Osteoblast (primary cell): ENCODE data around the gene ZKSCAN2. TPM values are rescaled to one million over a fixed set of nuclear protein-coding genes. Genes with fewer than 3 reads are reported as not detected.

Experiments used
- DNase-seq: peaks from one replicate; pipeline ENCODE4 v3.0.0; 2011; ENCODE audit warnings: low spot score, mixed read lengths; ENCODE audit not compliant: insufficient read length; ENCODE audit errors: missing footprints
- H2AFZ ChIP-seq: 2 replicates; pipeline ENCODE4 v1.6.0; 2011; ENCODE audit warnings: mild to moderate bottlenecking, low read length
- H3K27ac ChIP-seq: 2 replicates; pipeline ENCODE4 v1.5.1; 2011; ENCODE audit warnings: mild to moderate bottlenecking, low read depth, low read length, moderate library complexity
- H3K27me3 ChIP-seq: 2 replicates; pipeline ENCODE4 v1.6.0; 2012; ENCODE audit warnings: mild to moderate bottlenecking, control low read depth, inconsistent platforms, low read length, moderate library complexity; ENCODE audit not compliant: insufficient read depth
- H3K36me3 ChIP-seq: 2 replicates; pipeline ENCODE4 v1.5.1; 2011; ENCODE audit warnings: mild to moderate bottlenecking, low read length, control low read depth, moderate library complexity; ENCODE audit not compliant: insufficient read depth
- H3K4me1 ChIP-seq: 2 replicates; pipeline ENCODE4 v1.5.1; 2011; ENCODE audit warnings: mild to moderate bottlenecking, low read length, control low read depth, moderate library complexity; ENCODE audit not compliant: insufficient read depth
- H3K4me2 ChIP-seq: 2 replicates; pipeline ENCODE4 v1.6.0; 2011; ENCODE audit warnings: mild to moderate bottlenecking, low read length; ENCODE audit not compliant: insufficient read depth
- H3K4me3 ChIP-seq: fragments of 200-600 bp; sonication (generic); 3 replicates; pipeline ENCODE4 v1.5.1; 2012; ENCODE audit warnings: mild to moderate bottlenecking, low read length, inconsistent platforms; ENCODE audit not compliant: insufficient read depth
- H3K79me2 ChIP-seq: 2 replicates; pipeline ENCODE4 v1.6.0; 2012; ENCODE audit warnings: mild to moderate bottlenecking, low read length, control low read depth, inconsistent platforms; ENCODE audit not compliant: insufficient read depth
- H3K9me3 ChIP-seq: 2 replicates; pipeline ENCODE4 v1.5.1; 2011; ENCODE audit warnings: low read depth, low read length, control low read depth
- H4K20me1 ChIP-seq: 2 replicates; pipeline ENCODE4 v1.6.0; 2012; ENCODE audit warnings: mild to moderate bottlenecking, low read length, control low read depth; ENCODE audit not compliant: insufficient read depth
- total RNA-seq: library from RNA; depleted of rRNA; stranded (reverse); fragments of >200 nt; gene quantifications from 2 replicates; pipeline ENCODE4 v1.2.3, GENCODE V29; 2012
- TF ChIP-seq, protein P1 (sequence below): IDR thresholded peaks from 2 replicates; pipeline ENCODE4 v1.5.1; 2011; ENCODE audit warnings: mild to moderate bottlenecking, low read depth, low read length, moderate library complexity; ENCODE audit errors: extremely low read depth

Gene ZKSCAN2
- total RNA-seq, 1 donor = 8.0 TPM

GRCh38 chr16:25194273-25194878 lies 63.3 kb downstream of the ZKSCAN2 start:
- Histone ChIP-seq H3K36me3 (no peaks in the 10 kb centered on the region), H3K27ac (no peak overlapping the region), H3K4me1 (peaks cover 3% of the 10 kb centered on the region), H4K20me1 (no peaks in the 10 kb centered on the region), H3K9me3 (no peaks in the 10 kb centered on the region), H3K79me2 (no peaks in the 10 kb centered on the region), H3K4me3 (no peak overlapping the region), H3K4me2 (no peak overlapping the region), H3K27me3 (no peaks in the 10 kb centered on the region), H2AFZ (no peak overlapping the region)
- TF ChIP-seq, protein P1, sequence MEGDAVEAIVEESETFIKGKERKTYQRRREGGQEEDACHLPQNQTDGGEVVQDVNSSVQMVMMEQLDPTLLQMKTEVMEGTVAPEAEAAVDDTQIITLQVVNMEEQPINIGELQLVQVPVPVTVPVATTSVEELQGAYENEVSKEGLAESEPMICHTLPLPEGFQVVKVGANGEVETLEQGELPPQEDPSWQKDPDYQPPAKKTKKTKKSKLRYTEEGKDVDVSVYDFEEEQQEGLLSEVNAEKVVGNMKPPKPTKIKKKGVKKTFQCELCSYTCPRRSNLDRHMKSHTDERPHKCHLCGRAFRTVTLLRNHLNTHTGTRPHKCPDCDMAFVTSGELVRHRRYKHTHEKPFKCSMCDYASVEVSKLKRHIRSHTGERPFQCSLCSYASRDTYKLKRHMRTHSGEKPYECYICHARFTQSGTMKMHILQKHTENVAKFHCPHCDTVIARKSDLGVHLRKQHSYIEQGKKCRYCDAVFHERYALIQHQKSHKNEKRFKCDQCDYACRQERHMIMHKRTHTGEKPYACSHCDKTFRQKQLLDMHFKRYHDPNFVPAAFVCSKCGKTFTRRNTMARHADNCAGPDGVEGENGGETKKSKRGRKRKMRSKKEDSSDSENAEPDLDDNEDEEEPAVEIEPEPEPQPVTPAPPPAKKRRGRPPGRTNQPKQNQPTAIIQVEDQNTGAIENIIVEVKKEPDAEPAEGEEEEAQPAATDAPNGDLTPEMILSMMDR = no peak
- no peak for DNase-seq

- peak overlapping the region; percentile 54 for H3K4me2 ChIP-seq
- H2AFZ ChIP-seq = no peak overlapping the region
- TF ChIP-seq, protein P1 = no peak
- H3K27ac ChIP-seq = no peak overlapping the region
- DNase-seq = peak; percentile 73
- peaks cover 3% of the 10 kb centered on the region for H3K4me1 ChIP-seq
- no peaks in the 10 kb centered on the region for H3K36me3 ChIP-seq
- H3K9me3 ChIP-seq = no peaks in the 10 kb centered on the region
- H3K79me2 ChIP-seq = no peaks in the 10 kb centered on the region
- no peak overlapping the region for H3K4me3 ChIP-seq
- no peaks in the 10 kb centered on the region for H4K20me1 ChIP-seq
- no peaks in the 10 kb centered on the region for H3K27me3 ChIP-seq
Observed at GRCh38 chr16:25192096-25192495, 65.5 kb downstream of the ZKSCAN2 start.

DNA sequence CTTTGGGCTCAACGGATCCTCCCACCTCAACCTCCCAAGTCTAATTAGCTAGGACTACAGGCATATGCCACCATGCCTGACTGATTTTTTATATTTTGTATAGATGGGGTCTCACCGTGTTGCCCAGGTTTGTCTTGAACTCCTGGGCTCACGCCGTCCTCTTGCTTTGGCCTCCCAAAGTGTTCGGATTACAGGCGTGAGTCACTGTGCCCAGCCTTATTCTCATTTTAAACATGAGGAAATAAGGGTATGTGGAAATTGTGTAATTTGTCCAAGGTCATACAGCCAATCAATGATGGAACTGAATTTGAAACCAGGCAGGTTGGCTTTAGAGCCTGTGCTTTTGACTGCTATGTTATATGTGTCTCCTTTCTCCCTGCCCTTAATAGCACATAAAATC lies 68.3 kb downstream of the ZKSCAN2 start:
- no peak for DNase-seq
- H3K79me2 ChIP-seq = no peaks in the 10 kb centered on the region
- H3K4me3 ChIP-seq = no peak overlapping the region
- H3K36me3 ChIP-seq = no peaks in the 10 kb centered on the region
- TF ChIP-seq, protein P1 = no peak
- H3K9me3 ChIP-seq = no peaks in the 10 kb centered on the region
- H3K27me3 ChIP-seq = no peaks in the 10 kb centered on the region
- H3K4me1 ChIP-seq = peaks cover 3% of the 10 kb centered on the region
- H4K20me1 ChIP-seq = no peaks in the 10 kb centered on the region
- no peak overlapping the region for H3K4me2 ChIP-seq
- no peak overlapping the region for H3K27ac ChIP-seq
- no peak overlapping the region for H2AFZ ChIP-seq

- Histone ChIP-seq H4K20me1 (no peaks in the 10 kb centered on the region), H3K27me3 (no peaks in the 10 kb centered on the region), H3K9me3 (no peaks in the 10 kb centered on the region), H3K4me2 (no peak overlapping the region), H2AFZ (no peak overlapping the region), H3K4me1 (peaks cover 3% of the 10 kb centered on the region), H3K4me3 (no peak overlapping the region), H3K36me3 (no peaks in the 10 kb centered on the region), H3K27ac (no peak overlapping the region), H3K79me2 (no peaks in the 10 kb centered on the region)
- TF ChIP-seq, protein P1 = no peak
- no peak for DNase-seq
Observed at GRCh38 chr16:25187491-25187795, 70.2 kb downstream of the ZKSCAN2 start.

Other genes with a start within 250 kb of the ZKSCAN2 start
- 34.7 and 40.1 TPM in 2 replicates for gene ARHGAP17, start 242.5 kb downstream of the ZKSCAN2 start, total RNA-seq
- gene LCMT1, start 146.1 kb downstream of the ZKSCAN2 start, total RNA-seq = 35.5 and 39.5 TPM in 2 replicates
- not detected in 2 replicates for gene AQP8, start 40.9 kb downstream of the ZKSCAN2 start, total RNA-seq